Urinary bladder (tissue), 4 donors: ENCODE measurements around the gene PDZRN3. TPM values are rescaled to one million over a fixed set of nuclear protein-coding genes. Genes with fewer than 3 reads are reported as not detected.

Experiments
- DNase-seq: peaks from one replicate; pipeline ENCODE4 v3.0.0-alpha.2; 2015; ENCODE audit errors: extremely low spot score
- H3K27ac ChIP-seq: one replicate; pipeline ENCODE4 v1.5.1; 2013; ENCODE audit warnings: low read depth, mild to moderate bottlenecking, moderate library complexity
- H3K36me3 ChIP-seq: one replicate; pipeline ENCODE4 v1.6.1; 2013; ENCODE audit warnings: mild to moderate bottlenecking, moderate library complexity; ENCODE audit not compliant: insufficient read depth
- H3K4me1 ChIP-seq: one replicate; pipeline ENCODE4 v1.6.1; 2013; ENCODE audit warnings: mild to moderate bottlenecking, moderate library complexity; ENCODE audit not compliant: insufficient read depth
- H3K4me3 ChIP-seq: one replicate; pipeline ENCODE4 v1.5.1; 2013; ENCODE audit warnings: low read depth, low read length
- WGBS: extraction: QIAGEN DNeasy Blood & Tissue Kit; methylation state at CpG from one replicate; pipeline ENCODE4 v1.1.7; 2013; 5-methylcytosine and 5-hydroxymethylcytosine counted together
- polyA plus RNA-seq: library from polyadenylated mRNA; stranded (reverse); fragments of 200-250 nt; gene quantifications from one replicate; pipeline ENCODE4 v1.2.3, GENCODE V29; 2013
- total RNA-seq: library from RNA; depleted of rRNA; stranded (reverse); fragments of >200 nt; gene quantifications from one replicate; pipeline ENCODE4 v1.2.3, GENCODE V29; 2014
- donor health status: healthy with polysubstance abuse.
- donor health status: healthy.

Gene PDZRN3
- total and polyA plus RNA-seq, 2 donors, result 61.6 to 98.0 TPM

DNA sequence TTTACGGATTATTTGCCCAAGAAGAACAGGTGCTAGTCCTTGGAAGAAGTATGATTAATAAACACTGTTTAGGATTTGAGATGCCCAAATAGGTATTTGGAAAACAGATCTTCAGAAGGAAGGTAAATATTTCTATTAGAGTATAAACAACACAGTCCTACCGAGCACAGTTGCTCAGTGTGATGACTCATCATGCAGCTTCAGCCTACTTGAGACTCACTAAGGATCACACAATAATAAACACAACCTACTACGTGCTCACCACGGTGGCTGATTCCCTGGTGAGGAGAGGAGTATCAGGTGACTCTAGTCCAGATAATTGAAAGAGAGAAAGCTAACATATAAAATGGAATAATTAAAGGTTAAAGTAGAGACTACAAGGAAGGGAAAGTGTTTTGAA, 72.0 kb downstream of the PDZRN3 start:
- H3K4me3 ChIP-seq, result no peak overlapping the region
- DNase-seq, result no peak
- no peak overlapping the region for H3K27ac ChIP-seq
- WGBS, result 32% methylated on average over 4 of the region's 4 CpGs
- H3K4me1 ChIP-seq, result no peaks in the 10 kb centered on the region
- no peaks in the 10 kb centered on the region for H3K36me3 ChIP-seq

DNA sequence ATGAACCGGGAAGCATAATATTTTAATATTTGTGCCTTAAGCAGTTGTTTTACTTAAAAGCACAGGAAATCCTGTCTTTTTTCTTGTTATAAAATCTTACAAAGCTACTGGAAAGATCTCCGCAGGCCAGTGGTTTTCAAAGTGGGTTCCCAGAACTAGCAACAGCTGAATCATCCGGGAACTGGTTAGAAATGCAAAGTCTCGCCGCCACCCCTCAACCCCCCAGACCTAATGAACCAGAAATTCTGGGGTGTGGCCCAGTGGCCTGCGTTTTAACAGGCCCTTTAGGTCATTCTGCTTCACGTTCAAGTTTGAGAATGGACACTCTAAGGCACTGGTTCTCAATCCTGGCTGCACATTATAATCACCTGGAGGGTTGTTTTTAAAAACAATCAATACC, 74.7 kb downstream of the PDZRN3 start:
- 76% methylated on average over 7 of the region's 7 CpGs for WGBS
- H3K27ac ChIP-seq, result no peak overlapping the region
- peaks cover 3% of the 10 kb centered on the region for H3K4me1 ChIP-seq
- DNase-seq, result no peak
- H3K36me3 ChIP-seq, result no peaks in the 10 kb centered on the region
- H3K4me3 ChIP-seq, result no peak overlapping the region

DNA sequence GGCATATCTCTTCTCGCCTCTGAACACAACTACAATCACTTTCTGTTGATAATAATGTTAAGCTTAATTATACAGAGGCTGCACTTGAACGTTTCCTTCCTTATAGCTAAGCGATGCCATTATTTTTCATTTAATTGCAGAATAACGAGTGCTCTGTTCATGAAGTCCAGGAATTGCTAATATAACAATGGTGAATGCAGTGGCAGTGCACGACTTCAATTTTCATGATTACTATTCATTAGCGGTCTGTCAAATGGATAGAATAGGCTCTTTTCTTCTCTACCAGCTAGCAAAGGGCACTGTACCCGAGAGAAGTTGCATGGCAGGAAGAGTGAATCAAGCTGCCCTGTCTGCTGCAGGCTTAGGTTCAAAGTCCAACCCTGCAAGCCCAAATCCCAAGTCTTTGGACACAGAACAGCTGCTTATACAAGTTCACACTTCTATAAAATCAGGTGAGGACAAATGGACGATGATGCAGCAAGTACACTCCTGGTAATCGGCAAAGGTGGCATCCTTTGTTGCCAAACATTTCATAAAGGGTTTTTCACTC, 75.6 kb downstream of the PDZRN3 start:
- Histone ChIP-seq H3K27ac (no peak overlapping the region), H3K4me3 (no peak overlapping the region), H3K4me1 (peaks cover 3% of the 10 kb centered on the region), H3K36me3 (no peaks in the 10 kb centered on the region)
- 86% methylated on average over 9 of the region's 9 CpGs for WGBS
- no peak for DNase-seq

DNA sequence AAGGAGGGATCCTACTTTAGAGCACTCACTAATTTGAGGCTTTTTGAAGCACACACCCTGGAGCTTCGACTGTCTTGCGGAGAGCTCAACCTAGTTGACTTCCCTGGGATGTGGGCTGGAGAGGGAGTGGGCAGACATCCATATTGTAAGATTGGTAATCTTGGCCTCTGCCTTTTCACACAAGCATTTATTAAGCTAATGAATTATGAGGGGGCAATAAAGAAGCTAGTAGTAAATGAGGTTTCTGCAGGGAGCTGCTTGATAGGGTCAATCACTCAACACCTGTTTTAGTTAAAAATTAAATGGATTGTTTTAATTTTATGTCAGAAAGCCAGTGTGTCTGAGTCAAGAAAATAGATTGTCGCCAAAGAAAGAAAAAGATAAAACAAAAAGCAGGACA, 76.3 kb downstream of the PDZRN3 start:
- peaks cover 3% of the 10 kb centered on the region for H3K4me1 ChIP-seq
- H3K4me3 ChIP-seq, result no peak overlapping the region
- no peak overlapping the region for H3K27ac ChIP-seq
- DNase-seq, result no peak
- no peaks in the 10 kb centered on the region for H3K36me3 ChIP-seq
- WGBS, result 75% methylated on average over 3 of the region's 3 CpGs

DNA sequence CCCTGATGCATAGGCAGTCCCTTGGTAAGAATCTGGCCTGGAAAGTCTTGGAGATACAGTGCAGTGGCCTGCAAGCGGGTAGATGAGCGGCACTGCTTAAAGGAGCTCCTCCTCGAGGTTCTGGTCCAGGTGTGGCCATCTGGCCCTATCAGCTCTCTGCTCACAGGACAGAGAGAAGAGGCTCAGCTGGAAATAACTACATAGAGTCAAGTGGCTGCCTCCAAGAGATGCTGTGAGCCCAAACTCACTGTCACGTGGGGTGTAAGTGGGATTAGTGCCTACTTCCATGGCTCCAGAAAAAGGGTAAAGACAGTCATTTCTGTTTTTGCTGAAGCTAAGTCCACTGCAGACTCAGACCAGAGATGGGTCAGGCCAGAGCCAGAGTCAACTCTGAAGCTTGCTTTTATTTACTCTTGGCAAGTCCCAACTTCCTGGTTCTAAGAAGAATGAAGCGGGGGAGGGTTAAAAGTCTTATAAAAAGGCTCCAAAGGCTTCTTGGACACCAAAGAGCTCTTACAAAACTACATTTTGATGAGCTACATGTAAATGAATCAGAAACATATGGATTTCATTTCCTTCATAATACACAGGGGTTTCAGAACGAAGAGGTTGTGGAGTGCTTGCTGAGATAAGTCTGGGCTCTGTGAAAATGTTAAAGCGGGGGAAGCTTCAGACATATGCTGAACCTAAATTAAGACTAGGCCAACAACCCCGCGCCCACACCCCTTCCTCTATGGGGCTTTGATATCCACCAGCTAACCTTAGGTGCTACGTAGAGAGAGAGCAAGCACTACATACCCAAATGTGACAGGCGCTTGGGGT, 77.1 kb downstream of the PDZRN3 start:
- Histone ChIP-seq H3K36me3 (no peaks in the 10 kb centered on the region), H3K4me1 (peaks cover 3% of the 10 kb centered on the region), H3K27ac (peak overlapping the region; percentile 14), H3K4me3 (no peak overlapping the region)
- DNase-seq, result peak; percentile 80
- 46% methylated on average over 11 of the region's 11 CpGs for WGBS

DNA sequence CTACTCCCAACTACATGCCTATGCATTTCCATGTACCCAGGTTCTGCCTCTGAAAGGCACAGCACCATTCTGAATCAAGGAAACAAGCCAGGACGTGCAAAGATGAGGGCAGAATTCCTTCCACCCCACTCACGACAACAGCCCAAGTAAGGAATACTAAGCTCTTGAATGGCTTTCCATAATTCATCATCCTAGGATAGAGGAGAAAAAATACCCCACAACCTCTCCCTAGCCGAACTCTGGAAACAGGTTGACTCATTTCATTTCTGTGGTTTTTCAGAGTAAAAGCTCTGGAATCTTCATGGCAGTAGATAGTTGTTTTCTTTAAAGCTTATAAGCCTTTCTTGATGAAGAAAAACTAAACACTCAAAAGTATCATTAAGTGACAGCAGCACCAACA, 77.8 kb downstream of the PDZRN3 start:
- Histone ChIP-seq H3K27ac (peak overlapping the region; percentile 30), H3K4me3 (no peak overlapping the region), H3K36me3 (no peaks in the 10 kb centered on the region), H3K4me1 (peaks cover 3% of the 10 kb centered on the region)
- DNase-seq, result no peak
- 24% methylated on average over 3 of the region's 3 CpGs for WGBS

DNA sequence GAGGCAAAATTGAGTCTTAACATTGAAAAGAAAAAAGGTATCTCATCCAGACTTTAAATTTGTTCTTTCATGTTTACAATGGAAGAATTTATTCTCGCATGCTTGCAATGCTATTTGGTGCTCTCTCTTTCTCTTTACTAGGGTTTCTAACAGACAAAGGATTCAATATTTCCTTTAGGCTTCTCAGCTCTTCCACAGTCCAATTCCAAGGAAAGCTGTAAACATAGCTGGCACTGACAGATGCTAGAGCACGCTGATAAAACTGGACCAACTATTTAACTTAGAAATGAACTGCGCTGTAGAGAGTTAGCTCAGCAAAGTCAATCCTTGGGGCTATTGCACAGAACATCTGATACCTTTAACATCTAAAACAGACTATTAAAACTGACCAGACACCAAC, 81.3 kb downstream of the PDZRN3 start:
- Histone ChIP-seq H3K4me3 (no peak overlapping the region), H3K27ac (no peak overlapping the region), H3K36me3 (no peaks in the 10 kb centered on the region), H3K4me1 (peaks cover 3% of the 10 kb centered on the region)
- 36% methylated on average over 3 of the region's 3 CpGs for WGBS
- DNase-seq, result no peak

DNA sequence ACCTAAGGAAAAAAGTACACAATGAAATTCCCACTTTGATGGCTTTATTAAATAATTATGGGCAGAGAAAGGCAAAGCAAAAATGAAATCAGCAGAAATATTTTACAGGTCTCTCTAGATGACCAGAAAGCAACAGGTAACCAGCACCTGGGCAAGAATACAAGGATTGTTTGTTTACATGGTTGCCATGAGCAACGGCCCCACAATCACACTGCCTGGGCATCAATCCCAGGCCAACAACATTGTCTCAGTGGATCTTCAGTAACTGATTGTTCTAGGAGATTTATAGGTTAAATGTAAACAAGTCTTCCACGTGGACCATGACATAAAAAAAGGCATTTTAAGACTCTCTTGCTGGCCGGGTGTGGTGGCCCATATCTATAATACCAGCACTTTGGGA, 82.6 kb downstream of the PDZRN3 start:
- WGBS, result 27% methylated on average over 3 of the region's 3 CpGs
- Histone ChIP-seq H3K4me3 (no peak overlapping the region), H3K4me1 (peaks cover 3% of the 10 kb centered on the region), H3K27ac (no peak overlapping the region), H3K36me3 (no peaks in the 10 kb centered on the region)
- no peak for DNase-seq

DNA sequence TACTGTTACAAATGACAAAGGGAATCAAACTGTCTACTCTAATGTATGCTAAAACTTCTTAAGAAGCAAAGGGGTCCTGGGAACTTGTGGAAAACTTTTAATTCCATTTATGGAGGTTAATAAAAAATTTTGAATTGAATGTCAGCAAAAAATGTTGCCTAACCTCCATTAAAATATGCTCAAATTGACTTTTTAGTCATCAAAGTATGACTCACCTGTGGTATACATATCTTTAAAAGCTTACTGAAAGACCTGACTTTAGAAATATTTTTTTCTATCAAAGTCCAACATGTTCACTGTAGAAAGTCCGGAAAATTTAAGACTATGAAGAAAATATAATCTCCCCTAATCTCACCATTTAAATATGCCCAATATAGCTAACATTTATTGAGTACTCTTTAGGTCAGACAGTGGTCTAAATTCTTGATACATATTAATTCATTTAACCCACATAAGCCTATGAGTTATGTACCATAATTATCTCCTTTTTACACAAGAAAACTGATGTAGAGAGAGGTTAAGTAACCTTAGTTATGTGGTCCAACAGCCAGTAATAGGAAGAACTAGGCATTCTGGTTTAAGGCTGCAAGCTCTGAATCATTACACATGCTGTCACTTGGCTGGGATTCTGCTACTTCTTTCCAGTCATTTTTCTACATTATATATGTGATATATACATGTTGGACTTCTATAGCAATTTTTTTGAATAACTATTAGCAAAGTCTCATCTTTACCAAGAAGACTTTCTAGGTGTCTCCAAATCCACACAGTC, 83.6 kb downstream of the PDZRN3 start:
- no peak for DNase-seq
- Histone ChIP-seq H3K36me3 (no peaks in the 10 kb centered on the region), H3K27ac (no peak overlapping the region), H3K4me1 (no peaks in the 10 kb centered on the region), H3K4me3 (no peak overlapping the region)
- WGBS, result 72% methylated on average over 1 of the region's 1 CpG

DNA sequence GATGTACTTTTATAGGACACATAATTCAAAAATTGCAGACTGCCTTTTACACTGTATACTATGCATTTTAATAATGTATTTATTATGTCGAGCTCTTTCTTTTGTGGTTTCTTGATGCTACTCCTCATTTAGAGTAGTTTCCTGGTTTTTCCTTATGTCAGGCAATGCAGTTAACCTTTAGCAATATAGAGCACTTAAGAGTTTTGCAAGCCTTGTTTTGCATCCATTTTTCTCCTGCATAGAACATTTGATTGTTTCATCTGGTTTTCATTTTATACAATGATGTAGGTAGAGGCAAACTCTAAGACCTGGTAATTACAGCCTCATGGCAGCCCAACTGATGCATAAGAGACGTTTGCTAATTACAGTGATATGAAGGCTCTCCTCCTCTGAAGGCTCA, 86.3 kb downstream of the PDZRN3 start:
- H3K4me1 ChIP-seq, result no peaks in the 10 kb centered on the region
- no peak for DNase-seq
- WGBS, result 69% methylated on average over 2 of the region's 2 CpGs
- no peak overlapping the region for H3K4me3 ChIP-seq
- H3K27ac ChIP-seq, result no peak overlapping the region
- no peaks in the 10 kb centered on the region for H3K36me3 ChIP-seq

DNA sequence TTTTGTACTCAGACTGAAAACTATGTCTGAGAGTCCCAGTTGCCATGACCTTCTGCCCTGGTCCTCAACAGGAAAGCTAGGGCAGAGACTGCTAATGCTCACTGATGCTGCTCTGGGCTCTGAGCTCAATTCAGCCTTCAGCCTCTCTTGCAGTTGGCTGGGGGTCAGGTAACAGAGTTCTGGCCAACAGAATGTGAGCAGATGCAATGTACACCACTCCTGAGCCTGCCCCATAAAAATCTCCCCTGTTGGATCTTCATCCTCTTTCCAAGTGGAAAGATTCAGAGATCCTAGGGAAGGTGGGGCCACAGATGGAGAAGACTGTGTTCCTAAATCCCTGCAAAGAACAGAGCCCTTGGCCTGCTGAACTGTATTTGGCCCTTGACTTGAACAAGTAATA, 87.8 kb downstream of the PDZRN3 start:
- H3K36me3 ChIP-seq, result no peaks in the 10 kb centered on the region
- no peak overlapping the region for H3K27ac ChIP-seq
- no peak for DNase-seq
- no peak overlapping the region for H3K4me3 ChIP-seq
- no peaks in the 10 kb centered on the region for H3K4me1 ChIP-seq

DNA sequence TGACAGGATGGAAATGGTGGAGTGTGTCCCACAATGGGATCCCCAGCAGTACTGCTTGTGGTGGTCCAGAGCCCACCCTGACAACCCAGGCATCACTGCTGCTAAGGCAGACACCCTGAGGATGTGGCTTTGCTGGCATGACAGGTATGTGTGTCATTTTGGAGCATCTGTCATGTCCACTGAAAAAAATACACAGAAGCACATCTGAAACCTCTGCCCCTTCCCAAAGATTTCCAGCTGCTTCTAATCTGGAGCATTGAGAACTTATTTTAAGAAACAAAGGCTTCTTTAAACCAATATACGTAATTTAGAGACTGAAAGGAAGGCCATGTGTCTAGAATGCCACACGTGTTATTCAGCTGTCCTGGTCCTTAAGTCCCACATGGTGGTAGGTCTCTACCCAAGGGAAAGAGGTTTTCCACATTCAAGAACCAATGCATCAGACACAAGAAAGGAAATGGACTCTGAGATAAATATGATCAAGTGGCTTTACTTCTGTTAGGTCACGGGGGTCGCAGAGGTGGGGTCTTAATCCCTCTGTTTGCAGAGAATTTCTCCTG, 88.3 kb downstream of the PDZRN3 start:
- H3K4me1 ChIP-seq, result no peaks in the 10 kb centered on the region
- no peak for DNase-seq

DNA sequence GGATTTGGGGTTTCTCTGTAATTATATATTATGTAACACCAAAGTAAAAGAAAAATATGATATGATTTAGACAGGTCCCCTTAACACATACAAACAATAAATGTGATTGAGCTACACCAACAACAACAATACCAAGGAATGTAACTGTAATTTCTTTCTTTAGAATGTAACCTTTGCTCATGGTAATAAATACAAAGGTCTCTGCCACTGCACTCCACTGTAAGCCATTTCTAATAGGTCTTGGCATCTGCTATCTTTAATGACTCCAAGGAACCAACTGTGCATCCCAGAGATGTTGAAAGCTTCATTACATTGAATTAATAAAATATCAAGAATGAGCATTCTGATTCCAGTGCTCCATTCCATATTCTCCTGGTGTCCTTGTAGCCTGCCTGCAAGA, 88.8 kb downstream of the PDZRN3 start:
- Histone ChIP-seq H3K36me3 (no peaks in the 10 kb centered on the region), H3K27ac (no peak overlapping the region), H3K4me1 (no peaks in the 10 kb centered on the region), H3K4me3 (no peak overlapping the region)
- DNase-seq, result no peak

More for the DNA sequence above, 88.3 kb downstream of the PDZRN3 start:
- WGBS, result 70% methylated on average over 4 of the region's 4 CpGs
- H3K27ac ChIP-seq, result no peak overlapping the region
- H3K4me3 ChIP-seq, result no peak overlapping the region
- no peaks in the 10 kb centered on the region for H3K36me3 ChIP-seq

DNA sequence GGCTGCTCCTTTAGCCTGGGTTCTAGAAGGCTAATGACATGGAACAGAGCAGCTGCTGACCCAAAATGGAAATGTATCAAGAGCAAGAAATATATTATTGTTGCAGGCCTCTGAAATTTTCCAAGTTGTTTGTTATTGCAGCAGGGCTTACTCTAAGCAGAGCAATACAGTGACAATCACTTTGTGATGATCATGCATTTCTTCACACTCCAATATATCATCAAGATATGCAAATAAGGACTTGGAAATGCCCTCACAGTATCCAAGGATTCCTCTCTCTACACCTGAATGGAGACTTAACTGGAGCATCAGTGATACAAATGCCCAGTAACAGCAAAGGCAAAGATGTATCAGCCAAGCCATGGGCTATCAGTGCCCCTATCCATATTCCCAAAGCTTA, 89.6 kb downstream of the PDZRN3 start:
- no peak for DNase-seq
- H3K4me3 ChIP-seq, result no peak overlapping the region
- H3K4me1 ChIP-seq, result no peaks in the 10 kb centered on the region
- no peaks in the 10 kb centered on the region for H3K36me3 ChIP-seq
- no peak overlapping the region for H3K27ac ChIP-seq
